NCI-H2171 (cell line): Measurements from ENCODE around the gene TIGD6.
A peak's percentile ranks its signal among the peaks of the same experiment; 100 is the strongest.
"Not testable (repeated sequence)": the region's sequence is repeated elsewhere in the genome, so short reads cannot be mapped to it uniquely, and the experiment has no call there.

Experiments used
- DNase-seq: peaks from one replicate; lab custom pipeline; 2025; lab: John Stamatoyannopoulos, UW

Gene TIGD6

DNA sequence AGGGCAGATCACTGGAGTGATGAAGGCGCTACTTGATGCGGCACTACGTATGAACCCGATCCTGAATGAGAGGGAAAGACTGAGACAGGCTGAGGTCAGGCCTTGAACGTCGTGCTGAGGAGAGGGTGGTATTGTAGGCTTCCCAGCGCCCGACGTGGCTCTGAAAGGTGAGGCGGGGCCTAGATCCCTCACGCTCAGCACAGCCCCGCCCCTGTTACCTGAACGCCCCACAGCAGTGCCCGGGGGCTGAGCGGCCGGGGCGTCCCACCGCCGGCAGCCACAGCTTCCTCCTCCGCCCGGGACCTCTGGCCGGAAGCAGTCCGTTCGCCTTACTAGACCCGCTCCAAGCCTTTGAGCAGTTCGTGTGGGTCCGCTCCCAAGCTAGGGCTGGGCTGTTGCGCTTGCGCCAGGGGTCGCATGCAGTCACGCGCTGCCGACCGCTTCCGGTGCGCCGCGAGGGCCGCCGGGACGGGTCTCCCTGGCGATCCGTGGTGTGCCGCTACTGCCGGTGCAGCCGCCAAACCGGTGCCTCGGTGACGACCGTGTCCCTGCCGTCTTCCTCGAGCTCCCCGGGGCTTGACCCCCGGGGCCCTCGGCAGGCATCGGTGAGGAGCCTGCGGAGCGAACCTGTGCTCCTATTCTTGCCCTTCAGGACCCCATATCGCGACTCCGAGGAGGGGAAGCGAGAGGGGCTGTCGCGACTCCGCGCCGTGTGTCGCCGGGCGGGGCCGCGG is at the start of gene TIGD6, which contains the start of gene HMGXB3:
TSS of gene TIGD6 (minus strand) at position 399 of the 734 bp plus-strand sequence. CDS start 4,306 bp downstream, outside the sequence.
TSS of gene HMGXB3 (plus strand) at position 484 of the 734 bp plus-strand sequence. CDS start 4,114 bp downstream, outside the sequence.
- DNase-seq: peak; percentile 72

DNA sequence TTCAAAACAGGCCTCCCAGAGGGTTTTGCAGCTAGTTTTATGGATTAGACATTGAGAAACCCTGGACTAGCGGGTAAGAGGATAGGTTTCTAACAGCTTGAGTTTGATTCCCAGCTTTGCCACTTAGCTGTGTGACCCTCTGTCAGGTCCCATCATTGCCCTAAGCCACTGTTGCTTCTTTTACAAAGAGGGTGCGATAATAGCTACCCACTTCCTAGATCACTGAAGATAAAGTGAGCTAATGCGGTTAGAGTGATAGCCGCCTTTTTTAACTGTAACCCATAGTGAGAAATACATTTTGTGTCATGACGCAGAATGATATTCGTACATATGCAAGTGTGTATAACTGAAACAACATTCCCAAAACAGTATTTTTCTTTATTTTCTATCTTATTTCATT is 45.6 kb upstream of the TIGD6 start:
- no peak for DNase-seq

- no peak for DNase-seq
Measured at GRCh38 chr5:150045549-150045948, 45.1 kb upstream of the TIGD6 start.

DNA sequence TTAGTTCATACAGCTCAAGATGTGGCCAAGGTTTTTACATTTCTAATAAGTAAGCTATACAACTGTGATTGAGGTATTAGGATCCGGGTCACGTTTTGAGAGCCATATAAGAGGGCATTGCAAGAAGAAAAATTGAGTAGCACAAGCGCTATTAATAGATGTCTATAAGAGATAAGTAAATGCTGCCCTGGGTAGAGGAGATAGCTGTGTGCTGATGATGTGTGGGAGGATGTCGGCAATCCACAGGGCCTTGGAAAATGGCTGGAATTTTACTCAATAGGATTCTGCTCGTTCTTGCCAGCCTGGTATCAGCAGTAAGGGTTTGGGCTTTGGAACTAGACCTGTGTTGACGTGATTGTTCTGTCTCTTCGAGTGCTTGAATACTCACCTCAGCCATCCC is 44.3 kb upstream of the TIGD6 start:
- no peak for DNase-seq

DNA sequence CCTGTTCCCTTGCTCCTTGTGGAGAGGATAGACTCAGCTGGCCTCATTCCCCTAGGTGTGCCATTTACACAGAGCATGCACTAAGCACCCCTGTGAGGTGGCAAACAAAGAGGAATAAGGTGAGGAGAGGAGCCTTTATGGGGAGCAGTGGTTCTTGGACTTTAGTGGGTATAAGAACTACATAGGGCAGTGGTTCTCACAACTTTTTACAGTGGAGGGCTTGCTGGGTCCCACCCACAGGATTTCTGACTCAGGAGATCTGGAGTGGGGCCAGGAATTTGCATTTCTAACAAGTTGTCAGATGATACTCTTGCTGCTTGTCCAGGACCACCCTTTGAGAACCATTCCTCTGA is 43.9 kb upstream of the TIGD6 start:
- DNase-seq: no peak

DNA sequence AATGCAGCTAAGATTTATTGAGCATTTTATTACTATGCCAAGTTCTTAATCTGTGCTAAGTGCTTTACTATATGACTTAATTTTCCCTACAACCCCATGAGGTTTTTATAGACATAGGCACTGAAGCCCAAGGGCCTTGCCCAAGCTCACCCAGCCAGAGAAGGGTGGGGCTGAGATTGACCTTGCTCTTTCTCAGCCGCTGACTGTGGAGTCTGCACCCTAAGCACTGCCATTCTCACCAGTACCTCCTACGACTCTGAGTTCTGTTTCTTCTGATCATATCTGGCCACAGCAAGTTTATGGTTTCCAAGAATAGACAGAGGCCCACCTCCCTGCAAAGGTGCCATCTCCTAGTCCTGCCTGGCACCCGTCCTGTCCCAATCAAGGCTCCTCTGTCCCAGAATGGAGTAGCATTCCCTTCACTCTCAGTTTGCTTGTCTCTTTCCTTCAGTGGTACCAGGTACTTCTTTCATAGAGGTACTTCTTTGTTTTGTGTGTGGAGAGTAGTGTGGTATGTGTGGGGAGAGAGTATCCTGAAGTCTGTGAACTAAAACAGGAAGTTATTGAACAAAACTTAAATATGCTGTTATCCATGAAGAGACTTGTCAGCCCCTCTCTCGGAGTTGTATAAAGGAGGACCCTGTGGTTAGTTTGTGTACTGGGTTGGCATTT is 43.3 kb upstream of the TIGD6 start:
- no peak for DNase-seq

GRCh38 chr5:150042459-150042858 is 42.0 kb upstream of the TIGD6 start:
- no peak for DNase-seq

DNA sequence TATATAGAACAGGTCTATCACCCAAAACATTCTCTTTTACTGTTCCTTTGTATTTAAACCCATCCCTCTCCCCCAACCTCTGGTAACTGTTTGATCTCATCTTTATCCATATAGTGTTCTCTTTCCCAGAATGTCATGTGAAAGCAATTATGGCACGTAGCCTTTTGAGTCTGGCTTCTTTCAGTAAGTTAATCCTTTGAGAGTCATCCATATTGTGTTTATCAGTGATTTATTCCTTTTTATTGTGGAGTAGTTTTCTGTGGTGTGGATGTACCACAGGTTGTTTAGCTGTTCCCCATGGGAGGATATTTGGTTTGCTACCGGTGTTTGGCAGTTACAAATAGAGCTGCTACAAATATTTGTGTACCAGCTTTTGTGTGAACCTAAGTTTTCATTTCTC is 38.1 kb upstream of the TIGD6 start:
- DNase-seq: no peak

DNA sequence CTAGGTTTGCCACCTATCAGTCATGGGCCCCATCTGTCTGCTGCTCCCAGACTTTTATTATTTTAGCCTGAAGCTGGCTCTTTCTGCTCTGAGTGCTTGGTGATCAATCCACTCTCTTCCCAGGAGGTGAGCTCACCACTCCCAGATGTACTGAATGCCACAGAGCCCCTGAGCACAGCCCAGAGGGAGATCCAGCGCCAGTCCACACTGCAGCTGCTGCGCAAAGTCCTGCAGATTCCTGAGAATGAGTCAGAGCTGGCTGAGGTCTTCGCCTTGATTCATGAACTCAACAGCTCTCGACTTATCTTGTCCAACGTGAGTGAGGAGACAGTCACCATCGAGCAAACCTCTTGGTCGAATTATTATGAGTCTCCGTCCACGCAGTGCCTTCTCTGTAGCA is 36.1 kb upstream of the TIGD6 start:
- no peak for DNase-seq

- no peak for DNase-seq
Measured at GRCh38 chr5:150035139-150035895, 34.9 kb upstream of the TIGD6 start.

GRCh38 chr5:150034662-150035061 is 34.2 kb upstream of the TIGD6 start:
- no peak for DNase-seq

GRCh38 chr5:150033334-150033733 is 32.9 kb upstream of the TIGD6 start:
- no peak for DNase-seq

- not testable (repeated sequence) for DNase-seq
Measured at GRCh38 chr5:150028047-150028446, 27.6 kb upstream of the TIGD6 start.

DNA sequence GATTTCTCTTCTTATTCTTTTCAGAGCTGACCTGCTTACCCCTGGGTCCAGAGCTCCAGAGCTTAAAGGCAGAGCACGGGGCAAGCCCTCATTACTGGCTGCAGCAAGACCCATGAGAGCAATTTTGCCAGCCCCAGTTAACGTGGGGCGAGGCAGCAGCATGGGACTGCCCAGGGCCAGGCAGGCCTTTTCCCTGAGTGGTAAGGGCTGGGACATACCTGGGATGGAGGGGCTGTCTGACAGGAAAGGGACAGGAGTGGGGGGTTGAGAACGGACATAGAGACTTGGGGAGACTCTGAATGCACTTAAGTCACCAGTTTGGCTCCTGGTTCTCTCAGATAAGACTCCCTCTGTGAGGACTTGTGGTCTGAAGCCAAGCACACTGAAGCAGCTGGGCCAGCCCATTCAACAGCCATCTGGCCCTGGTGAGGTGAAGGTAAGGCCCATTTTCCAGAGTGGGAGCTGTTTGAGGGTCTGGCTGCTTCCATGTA is 26.3 kb upstream of the TIGD6 start:
- DNase-seq: no peak

DNA sequence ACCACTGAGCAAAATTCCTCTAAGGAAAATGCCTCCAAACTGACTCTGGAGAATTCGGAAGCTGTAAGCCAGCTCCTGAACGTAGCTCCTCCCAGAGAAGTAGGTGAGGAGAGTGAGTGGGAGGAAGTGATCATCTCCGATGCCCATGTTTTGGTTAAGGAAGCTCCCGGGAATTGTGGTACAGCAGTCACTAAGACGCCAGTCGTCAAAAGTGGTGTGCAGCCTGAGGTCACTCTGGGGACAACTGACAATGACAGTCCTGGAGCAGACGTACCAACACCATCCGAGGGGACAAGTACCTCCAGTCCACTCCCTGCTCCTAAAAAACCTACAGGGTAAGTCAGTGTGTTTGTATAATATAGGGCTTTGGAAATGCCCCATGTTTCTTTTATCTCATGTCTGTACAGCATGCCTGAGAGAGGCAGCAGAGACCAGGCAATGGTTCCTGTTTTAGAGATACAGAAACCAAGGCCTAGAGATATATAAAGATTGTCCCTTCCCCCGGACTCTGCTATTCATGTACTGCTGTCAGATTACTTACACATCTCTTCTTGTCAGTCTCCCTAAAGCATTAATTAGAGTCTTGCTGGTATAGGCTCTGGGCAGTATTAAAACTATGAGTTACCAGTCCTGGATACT is 24.0 kb upstream of the TIGD6 start:
- no peak for DNase-seq

GRCh38 chr5:150023136-150023535 is 22.7 kb upstream of the TIGD6 start:
- no peak for DNase-seq

- no peak for DNase-seq
Measured at GRCh38 chr5:150022681-150023080, 22.2 kb upstream of the TIGD6 start.

GRCh38 chr5:150022158-150022531 is 21.7 kb upstream of the TIGD6 start:
- DNase-seq: no peak

GRCh38 chr5:150021491-150022157 is 21.2 kb upstream of the TIGD6 start:
- no peak for DNase-seq

DNA sequence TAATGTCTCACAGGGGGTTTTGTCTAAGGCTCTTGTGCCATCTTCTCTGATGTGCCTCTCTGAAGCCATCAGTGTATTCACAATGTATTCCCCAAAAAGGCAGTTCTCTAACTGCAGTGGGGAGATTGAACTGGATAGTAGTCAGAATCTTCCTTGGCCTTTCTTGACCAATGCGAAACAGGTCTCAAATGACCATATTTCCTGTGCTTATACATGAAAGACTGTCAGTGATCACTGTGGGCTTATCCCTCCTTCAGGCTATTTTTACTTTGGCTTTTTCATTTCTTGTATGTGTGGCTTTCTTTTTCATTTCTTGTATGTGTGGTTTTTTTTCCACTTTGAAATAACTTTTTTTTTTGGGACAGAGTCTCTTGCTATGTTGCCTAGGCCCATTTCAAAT is 19.8 kb upstream of the TIGD6 start:
- DNase-seq: no peak

- DNase-seq: no peak
Measured at GRCh38 chr5:150017226-150018005, 17.0 kb upstream of the TIGD6 start.
